ENCODE results near the gene TNRC6C. TPM values are rescaled to one million over a fixed set of nuclear protein-coding genes. Genes with fewer than 3 reads are reported as not detected.

Gene TNRC6C
- total RNA-seq, 2 donors from 2014 or later: 8.9 to 9.0 TPM

GRCh38 chr17:78019976-78020716, 61.6 kb downstream of the TNRC6C start:
- Histone ChIP-seq H3K4me3 (no peak overlapping the region), H3K36me3 (no peaks in the 10 kb centered on the region), H3K9ac (ENCODE audit: low read depth in 2 of 2, low read length in 2 of 2) (no peak overlapping the region), H3K9me3 (no peaks in the 10 kb centered on the region), H3K4me1 (no peaks in the 10 kb centered on the region), H3K27me3 (no peaks in the 10 kb centered on the region), H3K27ac (no peak overlapping the region)
- no peak for DNase-seq
- TF ChIP-seq CTCF (IDR thresholded peaks at IDR 0.05): no peak
- intact Hi-C loops (cut with DNase I): no loop called here

GRCh38 chr17:78020717-78021108, 62.2 kb downstream of the TNRC6C start:
- Histone ChIP-seq H3K36me3 (no peaks in the 10 kb centered on the region), H3K27me3 (no peaks in the 10 kb centered on the region), H3K4me3 (no peak overlapping the region), H3K27ac (no peak overlapping the region), H3K9ac (ENCODE audit: low read depth in 2 of 2, low read length in 2 of 2) (no peak overlapping the region), H3K9me3 (no peaks in the 10 kb centered on the region), H3K4me1 (no peaks in the 10 kb centered on the region)
- intact Hi-C loops (cut with DNase I): no loop called here
- no peak for DNase-seq
- TF ChIP-seq CTCF (IDR thresholded peaks at IDR 0.05): no peak

GRCh38 chr17:78022425-78022824, 63.9 kb downstream of the TNRC6C start:
- no peaks in the 10 kb centered on the region for H3K27me3 ChIP-seq
- no peak for DNase-seq
- intact Hi-C loops (cut with DNase I): no loop called here
- H3K4me3 ChIP-seq: no peak overlapping the region
- H3K9ac ChIP-seq (ENCODE audit: low read depth in 2 of 2, low read length in 2 of 2): no peak overlapping the region
- no peak overlapping the region for H3K27ac ChIP-seq
- no peaks in the 10 kb centered on the region for H3K9me3 ChIP-seq
- no peaks in the 10 kb centered on the region for H3K36me3 ChIP-seq
- H3K4me1 ChIP-seq: no peaks in the 10 kb centered on the region
- TF ChIP-seq CTCF (IDR thresholded peaks at IDR 0.05): no peak

- no peak overlapping the region for H3K4me3 ChIP-seq
- H3K27me3 ChIP-seq: no peaks in the 10 kb centered on the region
- H3K4me1 ChIP-seq: no peaks in the 10 kb centered on the region
- H3K9me3 ChIP-seq: no peaks in the 10 kb centered on the region
- no peak overlapping the region for H3K27ac ChIP-seq
- TF ChIP-seq CTCF (IDR thresholded peaks at IDR 0.05): no peak
- DNase-seq: no peak
- intact Hi-C loops (cut with DNase I): no loop called here
- no peak overlapping the region for H3K9ac ChIP-seq (ENCODE audit: low read depth in 2 of 2, low read length in 2 of 2)
- no peaks in the 10 kb centered on the region for H3K36me3 ChIP-seq
These were observed 64.5 kb downstream of the TNRC6C start for GRCh38 chr17:78023042-78023441.

- Histone ChIP-seq H3K27ac (no peak overlapping the region), H3K27me3 (no peaks in the 10 kb centered on the region), H3K4me3 (no peak overlapping the region), H3K36me3 (no peaks in the 10 kb centered on the region), H3K4me1 (no peaks in the 10 kb centered on the region), H3K9me3 (no peaks in the 10 kb centered on the region), H3K9ac (ENCODE audit: low read depth in 2 of 2, low read length in 2 of 2) (no peak overlapping the region)
- no peak for TF ChIP-seq CTCF (IDR thresholded peaks at IDR 0.05)
- no peak for DNase-seq
- intact Hi-C loops (cut with DNase I): no loop called here
These were observed 67.9 kb downstream of the TNRC6C start for GRCh38 chr17:78026381-78026780.
